CD1c-positive myeloid dendritic cell (primary cell): ENCODE results near the gene NLRC5.

Experiments used
- DNase-seq: peaks from one replicate; pipeline ENCODE4 v3.0.0-alpha.2; 2016; ENCODE audit errors: extremely low spot score

Gene NLRC5, protein sequence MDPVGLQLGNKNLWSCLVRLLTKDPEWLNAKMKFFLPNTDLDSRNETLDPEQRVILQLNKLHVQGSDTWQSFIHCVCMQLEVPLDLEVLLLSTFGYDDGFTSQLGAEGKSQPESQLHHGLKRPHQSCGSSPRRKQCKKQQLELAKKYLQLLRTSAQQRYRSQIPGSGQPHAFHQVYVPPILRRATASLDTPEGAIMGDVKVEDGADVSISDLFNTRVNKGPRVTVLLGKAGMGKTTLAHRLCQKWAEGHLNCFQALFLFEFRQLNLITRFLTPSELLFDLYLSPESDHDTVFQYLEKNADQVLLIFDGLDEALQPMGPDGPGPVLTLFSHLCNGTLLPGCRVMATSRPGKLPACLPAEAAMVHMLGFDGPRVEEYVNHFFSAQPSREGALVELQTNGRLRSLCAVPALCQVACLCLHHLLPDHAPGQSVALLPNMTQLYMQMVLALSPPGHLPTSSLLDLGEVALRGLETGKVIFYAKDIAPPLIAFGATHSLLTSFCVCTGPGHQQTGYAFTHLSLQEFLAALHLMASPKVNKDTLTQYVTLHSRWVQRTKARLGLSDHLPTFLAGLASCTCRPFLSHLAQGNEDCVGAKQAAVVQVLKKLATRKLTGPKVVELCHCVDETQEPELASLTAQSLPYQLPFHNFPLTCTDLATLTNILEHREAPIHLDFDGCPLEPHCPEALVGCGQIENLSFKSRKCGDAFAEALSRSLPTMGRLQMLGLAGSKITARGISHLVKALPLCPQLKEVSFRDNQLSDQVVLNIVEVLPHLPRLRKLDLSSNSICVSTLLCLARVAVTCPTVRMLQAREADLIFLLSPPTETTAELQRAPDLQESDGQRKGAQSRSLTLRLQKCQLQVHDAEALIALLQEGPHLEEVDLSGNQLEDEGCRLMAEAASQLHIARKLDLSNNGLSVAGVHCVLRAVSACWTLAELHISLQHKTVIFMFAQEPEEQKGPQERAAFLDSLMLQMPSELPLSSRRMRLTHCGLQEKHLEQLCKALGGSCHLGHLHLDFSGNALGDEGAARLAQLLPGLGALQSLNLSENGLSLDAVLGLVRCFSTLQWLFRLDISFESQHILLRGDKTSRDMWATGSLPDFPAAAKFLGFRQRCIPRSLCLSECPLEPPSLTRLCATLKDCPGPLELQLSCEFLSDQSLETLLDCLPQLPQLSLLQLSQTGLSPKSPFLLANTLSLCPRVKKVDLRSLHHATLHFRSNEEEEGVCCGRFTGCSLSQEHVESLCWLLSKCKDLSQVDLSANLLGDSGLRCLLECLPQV (N-terminal part only)

DNA sequence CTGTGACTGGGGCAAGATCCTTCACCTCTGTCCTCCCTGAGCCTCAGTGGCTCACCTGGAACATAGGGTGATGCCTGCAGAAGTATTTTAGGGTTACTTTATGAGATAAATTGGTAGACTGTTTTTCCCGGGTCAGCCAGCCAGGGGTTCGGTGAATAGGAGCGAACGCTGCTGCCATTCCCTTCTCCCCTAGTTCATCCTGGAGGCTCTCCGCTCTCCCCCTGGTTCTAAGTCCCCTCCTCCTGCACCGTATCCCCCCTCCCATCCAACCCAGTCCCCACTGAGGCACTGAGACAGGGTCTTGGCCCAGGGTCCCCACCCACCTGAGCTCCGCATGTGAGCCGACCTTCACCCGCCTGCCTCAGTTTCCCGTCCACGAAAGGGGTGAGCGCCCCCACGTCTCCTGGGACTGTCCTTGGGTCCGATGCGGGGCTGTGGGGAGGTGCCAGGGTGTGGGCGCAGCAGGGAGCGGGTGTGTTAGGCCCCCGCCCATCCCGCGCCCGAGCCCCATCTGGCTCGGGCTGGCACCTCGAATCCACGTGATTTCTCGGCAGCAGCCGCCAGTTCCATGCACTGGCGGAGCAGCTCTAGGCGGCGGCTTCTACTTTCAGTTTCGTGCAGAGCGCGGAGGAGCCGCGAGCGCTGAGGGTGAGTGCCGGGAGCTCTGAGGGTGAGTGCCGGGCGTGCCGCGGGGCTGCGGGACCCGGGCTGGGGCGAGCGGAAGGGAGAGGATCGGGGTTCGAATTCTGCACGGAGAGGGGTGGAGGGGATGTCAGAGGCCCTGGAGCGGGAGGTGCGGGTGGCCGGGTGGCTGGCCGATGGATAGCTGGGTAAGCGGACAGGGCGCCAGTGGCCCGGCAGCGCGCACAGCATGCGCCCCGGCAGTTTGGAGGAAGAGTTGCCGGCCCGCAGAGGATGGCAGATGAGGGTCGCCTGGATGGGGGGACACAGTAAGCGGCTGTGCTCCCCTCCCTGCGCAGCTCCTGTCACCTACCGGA, at the start of gene NLRC5:
TSS of gene NLRC5 (plus strand) at position 610 of the 998 bp plus-strand sequence. CDS start 31,156 bp downstream, outside the sequence.
- DNase-seq: peak; percentile 93

DNA sequence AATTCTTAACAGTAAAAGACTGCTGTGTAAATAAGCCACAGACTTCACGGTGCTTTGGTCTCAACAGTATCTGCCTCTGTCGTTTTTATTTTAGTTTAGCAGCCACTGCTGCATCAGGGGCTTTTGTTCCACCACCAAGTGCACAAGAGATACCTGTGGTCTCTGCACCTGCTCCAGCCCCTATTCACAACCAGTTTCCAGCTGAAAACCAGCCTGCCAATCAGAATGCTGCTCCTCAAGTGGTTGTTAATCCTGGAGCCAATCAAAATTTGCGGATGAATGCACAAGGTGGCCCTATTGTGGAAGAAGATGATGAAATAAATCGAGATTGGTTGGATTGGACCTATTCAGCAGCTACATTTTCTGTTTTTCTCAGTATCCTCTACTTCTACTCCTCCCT, 49.6 kb upstream of the NLRC5 start:
- DNase-seq: no peak

DNA sequence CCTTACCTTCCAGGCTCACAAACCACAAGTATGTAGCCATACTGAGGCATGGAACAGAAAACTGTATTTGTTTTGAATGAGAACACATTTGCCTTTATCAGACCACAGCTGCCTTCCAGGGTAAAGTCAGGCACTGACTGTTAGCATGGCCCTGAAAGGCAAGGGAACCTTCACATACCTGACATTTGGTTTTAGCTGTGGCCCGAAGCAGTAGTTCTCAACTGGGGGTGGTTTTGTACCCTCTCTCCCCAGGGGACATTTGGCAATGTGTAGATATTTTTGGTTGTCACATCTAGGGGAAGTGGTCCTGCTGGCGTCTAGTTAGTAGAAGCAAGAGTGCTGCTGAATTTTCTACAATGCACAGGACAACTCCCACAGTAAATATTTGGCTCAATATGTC, 48.3 kb upstream of the NLRC5 start:
- no peak for DNase-seq

DNA sequence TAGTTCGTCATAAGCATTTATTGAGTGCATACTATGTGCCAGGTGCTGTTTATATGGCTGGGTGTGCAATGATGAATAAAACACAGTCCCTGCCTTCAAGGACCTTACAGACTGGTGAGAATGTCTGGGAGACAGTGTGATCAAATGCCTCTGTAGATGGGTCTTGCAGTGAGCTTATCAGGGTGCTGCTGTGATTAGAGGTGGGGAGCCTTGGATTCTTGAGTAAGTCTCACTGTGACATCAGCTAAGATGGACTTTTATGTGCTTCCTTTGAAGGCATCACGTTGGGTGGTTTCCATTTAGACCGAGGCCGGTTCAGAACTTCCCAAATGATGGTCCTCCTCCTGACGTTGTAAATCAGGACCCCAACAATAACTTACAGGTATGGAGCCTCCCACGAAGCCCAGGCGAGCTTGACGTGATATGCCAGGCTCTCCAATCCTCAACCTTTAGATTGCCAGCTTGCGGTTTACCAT, 47.5 kb upstream of the NLRC5 start:
- DNase-seq: no peak

DNA sequence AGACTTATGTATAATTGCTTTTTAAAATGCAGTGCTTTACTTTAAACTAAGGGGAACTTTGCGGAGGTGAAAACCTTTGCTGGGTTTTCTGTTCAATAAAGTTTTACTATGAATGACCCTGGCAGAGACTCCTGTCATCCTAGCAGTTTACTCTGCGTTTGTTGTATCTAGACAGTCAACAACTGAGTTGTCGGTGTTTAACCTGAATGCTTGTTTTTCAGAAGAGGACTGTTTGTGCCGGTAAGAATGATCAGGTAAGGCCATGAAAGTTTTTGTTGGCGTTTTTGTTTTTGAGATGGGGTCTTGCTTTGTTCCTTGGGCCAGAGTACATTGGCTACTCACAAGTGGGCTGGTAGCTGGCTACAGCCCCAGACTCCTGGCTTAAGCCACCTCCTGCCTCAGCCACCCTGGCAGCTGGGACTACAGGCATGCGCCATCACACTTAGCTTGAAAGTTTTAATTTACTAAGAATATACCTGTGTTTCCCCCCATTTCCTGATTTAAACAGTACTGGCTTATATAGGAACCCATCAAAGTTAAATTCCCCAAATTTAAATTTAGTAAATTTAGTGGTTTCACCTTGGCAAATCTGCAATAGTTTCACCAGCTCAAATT, 45.5 kb upstream of the NLRC5 start:
- no peak for DNase-seq

DNA sequence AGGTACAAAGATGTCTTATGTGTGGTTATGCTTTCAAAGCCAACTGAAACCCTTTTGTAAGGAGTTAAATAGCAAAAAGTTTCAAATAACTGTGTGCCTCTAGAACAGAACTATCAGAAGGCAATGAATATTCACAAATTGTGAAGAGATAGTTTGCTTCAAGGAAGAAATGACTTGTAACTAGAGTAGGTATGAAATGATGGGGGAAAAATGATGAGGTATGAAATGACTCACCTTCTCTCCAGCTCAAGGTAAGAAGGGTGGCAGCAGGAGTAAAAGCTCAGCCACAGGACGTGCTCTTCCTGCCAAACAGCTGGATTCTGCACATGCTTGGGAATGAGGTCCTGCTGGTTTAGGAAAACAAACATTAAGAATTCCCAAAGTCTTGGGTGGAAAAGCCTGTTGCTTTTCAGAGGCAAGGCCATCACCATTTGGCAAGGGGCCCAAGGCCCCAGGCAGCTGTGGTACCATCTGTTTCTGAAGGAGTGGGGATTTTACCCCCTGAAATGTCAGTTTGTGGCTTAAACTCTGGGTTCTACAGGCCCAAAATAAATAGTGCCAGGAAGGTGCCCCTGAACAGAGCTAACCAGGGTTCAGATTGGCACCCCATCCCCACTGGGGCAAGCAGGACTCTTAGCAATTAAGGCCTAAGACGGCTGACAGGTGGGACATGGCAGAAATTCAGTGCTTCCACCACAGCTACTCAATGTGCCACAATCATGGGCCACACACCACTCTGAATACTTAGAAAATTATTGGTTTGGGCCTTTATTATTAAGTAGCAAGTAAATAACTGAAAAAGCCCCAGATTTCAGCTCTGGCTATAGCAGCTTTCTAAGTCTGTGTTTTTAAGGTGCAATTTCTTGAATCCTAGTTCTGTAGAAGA, 44.2 kb upstream of the NLRC5 start:
- no peak for DNase-seq

DNA sequence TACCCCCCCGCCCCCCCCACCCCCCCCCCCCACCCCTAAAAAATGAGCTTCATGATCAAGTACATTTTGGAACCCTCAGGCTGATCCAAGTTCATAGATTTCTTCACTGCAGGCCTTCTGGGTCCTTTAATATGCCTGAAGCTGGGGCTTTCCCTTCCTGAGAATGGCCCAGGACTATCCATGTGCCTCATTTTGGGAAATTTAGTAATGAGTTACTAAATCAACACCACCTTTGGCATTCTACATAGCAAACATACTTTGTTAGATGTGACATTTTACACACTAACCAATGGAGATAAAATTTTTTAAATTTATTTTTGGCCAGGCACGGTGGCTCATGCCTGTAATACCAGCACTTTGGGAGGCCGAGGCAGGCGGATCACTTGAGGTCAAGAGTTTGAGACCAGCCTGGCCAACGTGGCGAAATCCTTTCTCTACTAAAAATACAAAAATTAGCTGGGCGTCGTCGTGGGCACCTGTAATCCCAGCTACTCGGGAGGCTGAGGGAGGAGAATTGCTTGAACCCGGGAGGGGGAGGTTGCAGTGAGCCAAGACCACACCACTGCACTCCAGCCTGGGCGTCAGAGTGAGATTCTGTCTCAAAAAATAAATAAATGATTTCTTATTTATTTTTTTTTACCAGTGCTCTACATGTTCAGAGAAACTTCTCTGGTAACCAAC, 43.4 kb upstream of the NLRC5 start:
- no peak for DNase-seq

DNA sequence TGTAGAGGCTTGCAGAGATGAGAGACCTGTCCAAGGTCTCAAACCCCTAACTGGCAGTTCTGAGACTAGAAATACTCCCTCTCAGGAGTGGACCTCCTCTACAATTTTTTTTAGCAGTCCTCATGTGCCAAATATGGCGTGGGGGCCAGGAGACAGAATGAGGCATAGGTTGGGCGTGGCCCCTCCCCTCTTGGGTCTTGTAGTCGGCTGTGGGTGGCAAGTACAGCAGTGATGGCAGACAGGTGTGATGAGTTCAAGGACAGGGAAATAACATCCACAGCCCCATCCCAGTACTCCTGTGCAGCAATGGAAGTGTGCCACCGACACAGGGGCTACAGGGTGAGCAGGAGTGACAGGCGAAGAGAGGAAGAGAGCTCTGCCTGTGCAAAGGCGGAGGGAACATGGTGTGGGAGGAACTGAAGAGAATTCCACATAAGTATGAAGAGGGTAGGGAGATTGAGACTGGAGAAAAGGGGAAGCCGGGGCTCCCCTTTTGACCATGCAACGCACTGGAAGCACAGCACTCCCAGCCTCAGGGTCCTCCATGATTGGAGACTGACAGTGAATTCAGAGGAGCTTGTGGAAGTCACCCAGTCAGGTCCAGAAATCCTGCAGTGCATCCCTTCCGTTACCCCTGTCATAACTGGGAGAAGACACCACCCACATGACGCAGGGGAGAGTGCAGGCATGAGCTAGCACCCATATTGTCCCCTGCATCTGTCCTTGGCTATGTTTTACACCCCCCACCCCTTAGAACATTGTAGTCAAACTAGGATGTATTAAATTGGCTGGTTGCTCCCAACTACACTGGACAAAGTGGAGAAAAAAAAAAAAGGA, 42.4 kb upstream of the NLRC5 start:
- DNase-seq: peak; percentile 69

DNA sequence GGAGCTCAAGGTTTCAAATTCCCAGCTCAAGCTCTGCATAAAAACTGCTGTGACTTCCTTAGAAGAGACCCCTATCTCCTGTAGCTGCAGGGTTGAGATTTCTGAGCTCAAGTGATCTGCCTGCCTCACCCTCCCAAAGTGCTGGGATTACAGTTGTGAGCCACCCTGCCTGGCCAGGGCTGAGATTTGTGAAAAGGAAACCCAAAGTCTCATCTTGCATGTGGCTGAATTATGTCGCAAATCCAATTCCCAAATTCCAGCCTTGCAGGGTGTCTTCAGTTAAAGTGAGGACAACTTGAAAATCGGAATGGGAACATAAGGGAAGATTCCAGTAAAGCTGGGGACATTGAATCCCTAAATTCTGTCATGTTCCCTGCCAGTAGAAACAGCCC, 41.8 kb upstream of the NLRC5 start:
- DNase-seq: no peak

DNA sequence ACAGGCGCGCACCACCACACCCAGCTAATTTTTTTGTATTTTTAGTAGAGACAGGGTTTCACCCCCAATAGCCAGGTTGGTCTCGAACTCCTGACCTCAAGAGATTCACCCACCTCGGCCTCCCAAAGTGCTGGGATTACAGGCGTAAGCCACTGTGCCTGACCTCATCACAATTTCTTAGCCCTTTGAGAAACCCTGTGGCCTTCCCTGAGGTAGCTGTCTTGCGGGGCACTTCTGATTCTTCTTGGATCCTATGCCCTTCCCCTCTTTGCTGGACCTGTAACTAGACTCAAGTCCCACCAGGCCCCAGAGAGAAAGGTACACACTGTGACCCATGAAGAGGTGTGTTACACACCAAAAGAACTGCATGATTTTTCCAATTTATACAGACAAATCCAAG, 41.1 kb upstream of the NLRC5 start:
- DNase-seq: no peak

DNA sequence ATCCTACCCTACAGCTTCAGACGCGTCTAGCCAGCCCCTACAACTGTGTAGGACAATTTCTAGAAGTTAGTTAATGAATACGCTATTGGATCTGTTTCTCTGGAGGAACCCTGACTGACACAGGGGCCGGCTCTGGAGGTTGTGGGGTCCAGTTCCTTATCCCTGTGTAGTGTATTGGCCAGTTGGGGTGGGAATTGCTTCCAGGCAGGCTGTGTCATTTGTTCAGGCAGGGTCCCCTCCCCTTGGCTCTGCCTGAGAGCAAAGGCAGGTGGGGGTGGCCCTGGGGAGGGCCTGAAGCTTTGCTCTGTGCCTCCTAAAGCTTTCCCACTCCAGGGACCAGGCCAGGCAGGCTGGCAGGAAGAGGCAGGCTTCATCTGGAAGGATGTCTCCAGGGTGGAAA, 39.3 kb upstream of the NLRC5 start:
- no peak for DNase-seq

DNA sequence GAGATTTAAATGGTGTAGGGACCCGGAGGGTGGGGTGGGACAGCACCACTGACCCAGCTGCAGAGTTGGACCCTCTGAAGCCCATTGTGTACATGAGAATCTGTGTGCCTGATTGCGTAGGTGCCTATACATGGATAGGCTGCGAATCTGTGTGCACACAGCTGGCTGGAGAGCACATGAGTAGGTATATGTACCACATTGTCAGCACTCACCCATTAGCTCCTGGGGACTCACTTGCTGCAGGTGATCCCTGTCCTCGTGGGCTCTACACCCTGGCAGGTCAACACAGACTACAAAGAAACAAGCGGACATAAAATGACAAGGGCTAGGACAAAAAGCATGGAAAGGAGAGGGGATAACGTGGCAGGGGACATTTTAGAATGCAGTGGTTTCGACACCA, 38.9 kb upstream of the NLRC5 start:
- no peak for DNase-seq

DNA sequence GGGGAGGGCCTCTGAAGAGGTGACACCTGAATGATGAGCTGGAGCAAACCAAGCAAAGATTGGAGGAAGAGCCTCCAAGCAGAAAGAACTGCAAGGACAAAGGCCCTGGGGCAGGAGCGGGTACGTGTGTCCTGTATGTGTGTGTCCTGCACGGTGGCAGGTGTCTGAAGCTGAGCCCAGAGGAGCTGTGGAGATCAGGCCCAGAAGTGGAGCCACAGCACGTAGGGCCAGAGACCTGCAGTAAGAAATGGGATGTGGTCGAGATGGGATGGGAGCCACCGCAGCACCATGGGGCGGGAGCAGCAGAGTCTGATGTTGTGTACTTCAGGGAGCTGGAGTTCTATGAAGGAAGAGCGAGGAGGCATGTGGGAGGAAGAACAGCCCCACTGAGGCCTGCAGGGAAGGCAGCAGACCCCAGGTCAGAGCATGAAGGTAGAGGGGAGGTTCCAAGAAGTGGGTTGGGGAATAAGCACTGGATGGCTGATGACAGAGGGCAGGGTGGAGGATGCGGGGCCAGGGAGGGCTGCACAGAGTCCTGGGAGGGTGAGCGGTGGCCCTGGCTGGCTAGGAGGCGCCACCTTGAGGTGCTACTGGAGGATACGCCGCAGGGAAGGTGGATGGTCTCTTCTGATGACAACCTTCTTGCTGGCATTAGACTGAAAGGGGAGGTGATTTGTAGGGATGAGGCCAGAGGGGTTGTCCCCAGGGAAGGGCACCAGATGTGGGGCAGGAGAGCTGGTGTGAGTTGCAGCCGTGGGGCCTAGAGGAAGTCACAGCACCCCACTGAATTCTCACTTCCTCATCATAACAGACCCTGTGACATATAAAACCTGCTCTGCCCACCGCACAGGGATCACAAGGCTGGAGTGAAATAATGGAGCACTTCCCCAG, 38.2 kb upstream of the NLRC5 start:
- DNase-seq: peak; percentile 95

DNA sequence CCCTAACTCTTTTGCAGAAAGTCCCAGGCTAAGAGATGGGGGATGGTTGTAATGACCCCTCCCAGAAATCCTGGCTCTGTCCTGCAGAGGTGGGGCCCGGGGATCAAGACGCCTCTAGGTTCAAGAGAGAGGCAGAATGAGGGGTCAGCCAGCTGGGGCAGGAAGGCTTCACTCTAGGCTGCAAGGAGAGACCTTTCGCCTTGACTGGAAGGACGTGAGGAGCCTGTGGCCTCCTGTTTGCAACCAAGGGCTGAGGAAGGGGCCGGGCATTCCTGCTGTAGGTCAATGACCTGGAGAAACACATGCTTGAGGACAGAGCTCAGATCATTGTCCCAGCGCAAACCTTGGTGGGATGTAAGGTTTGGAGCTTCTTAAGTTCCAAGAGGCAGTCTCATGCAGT, 36.4 kb upstream of the NLRC5 start:
- no peak for DNase-seq

DNA sequence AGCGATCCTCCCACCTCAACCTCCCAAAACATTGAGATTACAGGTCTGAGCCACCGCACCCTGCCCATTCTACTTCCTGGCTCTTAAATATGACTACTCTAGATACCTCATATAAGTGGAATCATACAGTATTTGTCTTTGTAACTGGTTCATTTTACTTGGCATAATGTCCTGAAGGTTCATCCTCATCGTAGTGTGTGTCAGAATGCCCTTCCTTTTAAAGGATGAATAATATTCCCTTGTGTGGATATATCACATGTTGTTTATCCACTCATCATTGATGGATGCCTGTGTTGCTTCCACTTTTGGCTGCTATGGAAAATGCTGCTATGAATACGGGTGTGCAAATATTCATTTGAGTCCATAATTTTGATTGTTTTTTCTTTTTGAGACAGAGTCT, 33.3 kb upstream of the NLRC5 start:
- no peak for DNase-seq

DNA sequence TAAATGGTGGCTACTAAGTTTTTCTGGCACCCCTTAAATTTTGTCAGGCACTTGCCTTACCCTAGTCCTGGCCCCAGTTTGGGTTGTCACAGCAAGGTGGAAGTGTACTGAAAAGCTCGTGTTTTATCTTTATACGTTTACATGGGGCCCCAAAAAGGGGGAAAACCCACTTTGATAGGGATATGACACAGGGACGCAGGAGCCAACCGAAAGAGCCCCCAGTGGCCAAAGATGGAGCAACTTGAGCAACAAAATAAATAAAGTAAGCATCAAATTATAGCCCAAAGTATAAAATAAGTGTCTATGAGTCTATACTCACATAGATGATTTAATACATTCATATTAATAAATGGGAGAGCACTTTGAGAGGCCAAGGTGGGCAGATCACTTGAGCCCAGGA, 32.6 kb upstream of the NLRC5 start:
- no peak for DNase-seq
